Measurements from ENCODE around the gene TARBP2.

Gene TARBP2

DNA sequence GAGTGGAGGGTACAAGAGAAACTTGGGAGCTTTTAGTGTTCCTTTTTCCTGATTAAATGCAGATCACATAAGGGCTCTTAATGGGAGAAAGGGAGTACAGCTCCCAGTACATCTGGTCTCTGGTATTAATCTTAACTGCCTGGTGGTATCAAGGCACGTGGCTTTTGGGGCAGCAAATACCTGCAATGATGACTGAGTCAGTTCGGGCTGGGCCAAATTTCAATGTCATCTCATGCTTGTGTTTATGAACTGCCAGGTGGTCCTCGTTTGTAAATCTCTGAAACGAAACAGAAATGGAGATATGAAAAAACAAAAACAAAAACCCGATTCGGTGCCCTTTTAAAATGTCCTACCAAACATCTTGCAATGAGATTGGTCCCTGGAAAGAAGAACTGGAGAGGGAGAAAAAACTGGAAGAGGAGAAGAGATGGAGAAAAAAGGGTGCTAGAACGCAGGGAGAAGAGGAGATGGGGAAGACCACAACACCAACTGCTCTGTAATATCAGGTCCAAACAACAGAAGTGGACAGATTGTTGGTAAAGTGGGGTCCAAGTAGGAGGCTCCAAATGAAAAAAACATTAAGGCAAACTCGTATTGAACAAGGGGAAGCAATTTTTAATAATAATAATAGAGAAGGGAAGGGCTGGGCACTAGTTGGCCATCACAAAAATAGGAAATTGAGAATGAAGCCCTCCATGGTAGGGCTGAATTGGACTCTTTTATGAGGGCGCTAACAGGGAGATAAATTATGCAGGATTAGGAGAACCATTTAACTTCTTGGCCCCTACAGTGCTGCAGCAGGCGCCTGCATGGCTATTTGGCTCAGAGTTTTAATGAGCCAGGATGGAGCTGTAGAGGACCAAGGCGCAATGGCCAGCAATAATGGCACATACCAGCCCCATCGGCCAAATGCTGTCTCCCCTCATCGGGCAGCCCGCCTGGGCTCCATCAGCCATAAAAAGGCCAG lies 51.6 kb downstream of the TARBP2 start:
- H3K9me3 ChIP-seq (ENCODE audit: control insufficient read depth in 2 of 2, low read length in 2 of 2): no peaks in the 10 kb centered on the region
- no peak overlapping the region for H3K27ac ChIP-seq (ENCODE audit: low read depth in 2 of 2, low read length in 2 of 2)
- no peaks in the 10 kb centered on the region for H3K27me3 ChIP-seq (ENCODE audit: control insufficient read depth in 2 of 2, insufficient read depth in 2 of 2, low read length in 2 of 2)
- no peaks in the 10 kb centered on the region for H3K4me1 ChIP-seq (ENCODE audit: control insufficient read depth in 2 of 2, insufficient read depth in 2 of 2, low read length in 2 of 2)
- no peak overlapping the region for H3K9ac ChIP-seq (ENCODE audit: low read depth in 1 of 2, low read length in 2 of 2)
- H3K36me3 ChIP-seq (ENCODE audit: control insufficient read depth in 2 of 2, insufficient read depth in 2 of 2, low read length in 2 of 2): peaks cover 21 to 22% of the 10 kb centered on the region in 2 donors
- no peak overlapping the region for H3K4me3 ChIP-seq (ENCODE audit: low read length in 2 of 2)
